PC-3 (cell line): ENCODE results near the gene APOA4.

Source experiments
- EZH2 ChIP-seq: fragments of 300-600 bp; sonication (generic); IDR thresholded peaks from one replicate; pipeline ENCODE4 v1.6.1; 2017; ENCODE audit warnings: antibody characterized with exemption, mild to moderate bottlenecking, low read length; ENCODE audit not compliant: unreplicated experiment
- EZH2phosphoT487 ChIP-seq: fragments of 300-600 bp; sonication (generic); IDR thresholded peaks from 2 replicates; pipeline ENCODE4 v1.6.1; 2018; ENCODE audit warnings: mild to moderate bottlenecking, antibody characterized with exemption, low read length, borderline replicate concordance
- TF ChIP-seq, protein P1 (sequence below): fragments of 300-600 bp; sonication (generic); conservative IDR thresholded peaks from 2 replicates; pipeline ENCODE4 v1.5.1; 2017; ENCODE audit warnings: antibody characterized with exemption, low read depth, mild to moderate bottlenecking, low read length

- TF ChIP-seq, protein P1, sequence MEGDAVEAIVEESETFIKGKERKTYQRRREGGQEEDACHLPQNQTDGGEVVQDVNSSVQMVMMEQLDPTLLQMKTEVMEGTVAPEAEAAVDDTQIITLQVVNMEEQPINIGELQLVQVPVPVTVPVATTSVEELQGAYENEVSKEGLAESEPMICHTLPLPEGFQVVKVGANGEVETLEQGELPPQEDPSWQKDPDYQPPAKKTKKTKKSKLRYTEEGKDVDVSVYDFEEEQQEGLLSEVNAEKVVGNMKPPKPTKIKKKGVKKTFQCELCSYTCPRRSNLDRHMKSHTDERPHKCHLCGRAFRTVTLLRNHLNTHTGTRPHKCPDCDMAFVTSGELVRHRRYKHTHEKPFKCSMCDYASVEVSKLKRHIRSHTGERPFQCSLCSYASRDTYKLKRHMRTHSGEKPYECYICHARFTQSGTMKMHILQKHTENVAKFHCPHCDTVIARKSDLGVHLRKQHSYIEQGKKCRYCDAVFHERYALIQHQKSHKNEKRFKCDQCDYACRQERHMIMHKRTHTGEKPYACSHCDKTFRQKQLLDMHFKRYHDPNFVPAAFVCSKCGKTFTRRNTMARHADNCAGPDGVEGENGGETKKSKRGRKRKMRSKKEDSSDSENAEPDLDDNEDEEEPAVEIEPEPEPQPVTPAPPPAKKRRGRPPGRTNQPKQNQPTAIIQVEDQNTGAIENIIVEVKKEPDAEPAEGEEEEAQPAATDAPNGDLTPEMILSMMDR = no peak
- TF ChIP-seq EZH2phosphoT487 (no peak), EZH2 (no peak)
Observed at GRCh38 chr11:116772443-116773202, 50.5 kb downstream of the APOA4 start, which contains the start of gene BUD13.
